SK-N-SH treated with all-trans-retinoic acid at 6 μM for 48 hours (cell line): Measurements from ENCODE around the gene FOXJ2.

Experiments
- OSR1 ChIP-seq: fragments of 250-450 bp; sonication (Bioruptor Pico); IDR thresholded peaks from 2 replicates; pipeline ENCODE4 v1.8.0; 2022; ENCODE audit warnings: moderate library complexity, mild to moderate bottlenecking, inconsistent platforms
- PATZ1 ChIP-seq: fragments of 250-450 bp; sonication (Bioruptor Pico); IDR thresholded peaks from 2 replicates; pipeline ENCODE4 v1.8.0; 2020; ENCODE audit warnings: mild to moderate bottlenecking, moderate library complexity, borderline replicate concordance
- RARB ChIP-seq: fragments of 250-450 bp; sonication (Bioruptor Pico); IDR thresholded peaks from 2 replicates; pipeline ENCODE4 v1.8.0; 2021; ENCODE audit warnings: mild to moderate bottlenecking, moderate library complexity
- TOX ChIP-seq: fragments of 250-450 bp; sonication (Bioruptor Pico); IDR thresholded peaks from 2 replicates; pipeline ENCODE4 v1.8.0; 2021; ENCODE audit warnings: mild to moderate bottlenecking, moderate library complexity, borderline replicate concordance
- ZC3H10 ChIP-seq: fragments of 250-450 bp; sonication (Bioruptor Pico); IDR thresholded peaks from 2 replicates; pipeline ENCODE4 v1.5.1; 2021; ENCODE audit warnings: mild to moderate bottlenecking, moderate library complexity
- ZFP30 ChIP-seq: fragments of 450-650 bp; formaldehyde crosslinking; IDR thresholded peaks from 2 replicates; pipeline ENCODE4 v1.5.0; 2022; ENCODE audit warnings: mild to moderate bottlenecking, moderate library complexity
- ZNF8 ChIP-seq: fragments of 450-650 bp; formaldehyde crosslinking; IDR thresholded peaks from 2 replicates; pipeline ENCODE4 v1.5.0; 2020; ENCODE audit warnings: mild to moderate bottlenecking, moderate library complexity

- TF ChIP-seq ZC3H10 (CRISPR knock-in tag) (no peak), RARB (CRISPR knock-in tag) (no peak), PATZ1 (CRISPR knock-in tag) (no peak), TOX (CRISPR knock-in tag) (no peak), OSR1 (CRISPR knock-in tag) (no peak), ZFP30 (CRISPR knock-in tag) (no peak), ZNF8 (CRISPR knock-in tag) (no peak)
Measured at GRCh38 chr12:7991535-7991934, 41.0 kb upstream of the FOXJ2 start.
